Body of pancreas (tissue), 4 donors: ENCODE results near the gene SEMA6B. TPM values are rescaled to one million over a fixed set of nuclear protein-coding genes. Genes with fewer than 3 reads are reported as not detected.

Experiments used
- ATAC-seq: fragments of 150-250 bp; one replicate; pipeline ENCODE4 v1.9.1; 2016
- DNase-seq, 4 donors: peaks; one replicate each; pipeline ENCODE4 v3.0.0-alpha.2; 2019
- H3K27ac ChIP-seq, 4 donors: fragments of 200-600 bp; sonication (generic); 1 replicate in 3 of 4; 2 replicates in 1 of 4; pipeline versions ENCODE4 v1.5.1 to v1.6.1; 2016 to 2019; ENCODE audit warnings: mild to moderate bottlenecking in 1 of 4, mixed read lengths in 1 of 4, moderate library complexity in 1 of 4
- H3K27me3 ChIP-seq, 2 donors: fragments of 200-600 bp; sonication (generic); one replicate each; pipeline ENCODE4 v1.6.0; 2016; ENCODE audit warnings: mild to moderate bottlenecking in 1 of 2
- H3K36me3 ChIP-seq, 2 donors: fragments of 200-600 bp; sonication (generic); replicated peaks in 1 of 2; 2 replicates each; pipeline ENCODE4 v1.5.1; 2016; ENCODE audit warnings: low read depth in 2 of 2; ENCODE audit not compliant: insufficient read depth in 1 of 2
- H3K4me1 ChIP-seq: fragments of 200-600 bp; sonication (generic); one replicate; pipeline ENCODE4 v1.6.0; 2016
- H3K4me3 ChIP-seq, 2 donors: fragments of 200-600 bp; sonication (generic); 1 replicate in 1 of 2; 2 replicates in 1 of 2; pipeline ENCODE4 v1.5.1; 2016 to 2019
- H3K9me3 ChIP-seq, 3 donors: fragments of 200-600 bp; sonication (generic); 1 replicate in 2 of 3; 2 replicates in 1 of 3; pipeline ENCODE4 v1.5.1; 2016
- POLR2A ChIP-seq, 3 donors: fragments of 450-650 bp; IDR thresholded peaks; one replicate each; pipeline ENCODE4 v1.6.1; 2016; ENCODE audit warnings: antibody characterized with exemption in 3 of 3, mild to moderate bottlenecking in 2 of 3
- WGBS, 2 donors: methylation state at CpG; one replicate each; pipeline ENCODE4 v1.1.5; 2017; 5-methylcytosine and 5-hydroxymethylcytosine counted together
- intact Hi-C: fragments of 100-400 bp; cut with DNase I; formaldehyde crosslinking; loops from one replicate; pipeline ENCODE4 v1.15.1; 2023
- total RNA-seq, 2 donors: library from RNA; depleted of rRNA; stranded (reverse); fragments of >200 nt; gene quantifications; one replicate each; pipeline ENCODE4 v1.1.0, GENCODE V29; 2016
- TF ChIP-seq, protein P1 (sequence below), 7 experiments: fragments of 450-650 bp in 4 of 7; fragments of 200-600 bp in 3 of 7; sonication (generic) in 3 of 7; IDR thresholded peaks; one replicate each; pipeline ENCODE4 v1.5.1; 2016 to 2019; ENCODE audit warnings: antibody characterized with exemption in 7 of 7

Gene SEMA6B
- total RNA-seq, 2 donors from 2014 or later: 6.0 to 11.5 TPM

DNA sequence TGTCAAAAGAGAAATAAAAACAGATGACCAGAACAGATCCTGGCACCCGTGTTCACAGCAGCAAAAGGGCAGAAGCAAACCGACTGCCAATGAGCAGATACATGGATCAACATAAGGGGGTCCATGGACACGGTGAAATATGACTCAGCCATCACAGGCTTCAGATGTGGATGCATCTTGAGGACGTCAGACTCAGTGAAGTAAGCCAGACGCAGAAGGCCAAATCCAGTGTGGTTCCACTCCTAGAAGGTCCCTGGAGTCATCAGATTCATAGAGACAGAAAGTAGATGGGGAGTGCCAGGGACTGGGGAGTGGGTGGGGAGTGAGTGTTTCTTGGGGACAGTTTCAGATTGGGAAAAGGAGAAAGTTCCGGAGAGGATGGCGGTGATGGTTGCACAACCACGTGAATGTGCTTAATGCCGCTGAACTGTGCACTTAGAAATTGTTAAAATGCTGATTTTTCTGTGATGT lies 28.8 kb upstream of the SEMA6B start:
- H3K4me3 ChIP-seq: no peak overlapping the region
- H3K4me1 ChIP-seq: peaks cover 12% of the 10 kb centered on the region
- intact Hi-C loops: no loop called here
- WGBS, 2 donors: 66 to 70% methylated on average over 9 of the region's 9 CpGs
- no peaks in the 10 kb centered on the region for H3K36me3 ChIP-seq
- H3K27me3 ChIP-seq: peaks cover 0 to 16% of the 10 kb centered on the region in 2 donors
- no peak for TF ChIP-seq POLR2A (IDR thresholded peaks at IDR 0.05)
- TF ChIP-seq, protein P1, sequence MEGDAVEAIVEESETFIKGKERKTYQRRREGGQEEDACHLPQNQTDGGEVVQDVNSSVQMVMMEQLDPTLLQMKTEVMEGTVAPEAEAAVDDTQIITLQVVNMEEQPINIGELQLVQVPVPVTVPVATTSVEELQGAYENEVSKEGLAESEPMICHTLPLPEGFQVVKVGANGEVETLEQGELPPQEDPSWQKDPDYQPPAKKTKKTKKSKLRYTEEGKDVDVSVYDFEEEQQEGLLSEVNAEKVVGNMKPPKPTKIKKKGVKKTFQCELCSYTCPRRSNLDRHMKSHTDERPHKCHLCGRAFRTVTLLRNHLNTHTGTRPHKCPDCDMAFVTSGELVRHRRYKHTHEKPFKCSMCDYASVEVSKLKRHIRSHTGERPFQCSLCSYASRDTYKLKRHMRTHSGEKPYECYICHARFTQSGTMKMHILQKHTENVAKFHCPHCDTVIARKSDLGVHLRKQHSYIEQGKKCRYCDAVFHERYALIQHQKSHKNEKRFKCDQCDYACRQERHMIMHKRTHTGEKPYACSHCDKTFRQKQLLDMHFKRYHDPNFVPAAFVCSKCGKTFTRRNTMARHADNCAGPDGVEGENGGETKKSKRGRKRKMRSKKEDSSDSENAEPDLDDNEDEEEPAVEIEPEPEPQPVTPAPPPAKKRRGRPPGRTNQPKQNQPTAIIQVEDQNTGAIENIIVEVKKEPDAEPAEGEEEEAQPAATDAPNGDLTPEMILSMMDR (IDR thresholded peaks at IDR 0.05): no peak
- no peaks in the 10 kb centered on the region for H3K9me3 ChIP-seq
- DNase-seq (no peak), ATAC-seq (no peak)
- no peak overlapping the region for H3K27ac ChIP-seq

DNA sequence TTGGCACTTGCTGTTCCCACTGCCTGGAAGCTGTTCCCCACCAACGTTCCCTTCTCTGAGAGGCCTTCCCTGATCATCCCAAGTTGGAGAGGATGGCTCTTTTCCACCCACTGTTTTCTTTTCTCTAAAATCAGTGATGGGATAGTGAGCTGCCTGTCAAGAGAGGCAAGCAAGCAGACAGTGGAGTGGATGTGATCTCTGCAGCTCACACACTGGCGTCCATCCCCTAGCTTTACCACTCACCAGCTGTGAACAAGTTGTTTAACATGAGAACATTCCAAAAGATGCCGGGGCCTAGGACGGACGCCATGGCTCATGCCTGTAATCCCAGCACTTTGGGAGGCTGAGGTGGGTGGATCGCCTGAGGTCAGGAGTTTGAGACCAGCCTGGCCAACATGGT lies 28.0 kb upstream of the SEMA6B start:
- 67 to 76% methylated on average over 6 of the region's 6 CpGs for WGBS, 2 donors

DNA sequence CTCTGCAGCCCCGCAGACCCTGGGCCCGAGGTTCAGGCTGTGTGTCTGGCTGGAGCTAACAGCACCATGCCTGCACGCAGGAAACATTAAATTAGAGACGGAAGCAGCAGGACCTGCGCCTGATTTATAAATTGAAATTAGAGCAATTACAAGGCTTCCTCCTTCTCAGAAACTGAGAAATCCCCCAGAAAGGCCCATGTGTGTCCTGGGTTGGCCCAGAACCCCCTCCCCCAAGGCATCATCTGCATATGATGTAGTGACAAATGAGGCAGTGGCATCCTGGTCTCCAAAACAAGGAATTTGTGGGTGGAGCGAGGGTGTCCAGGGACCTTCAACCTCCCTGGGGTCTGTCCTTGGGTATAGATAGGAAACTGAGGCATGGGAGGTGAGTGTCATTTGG lies 27.2 kb upstream of the SEMA6B start:
- intact Hi-C loops: no loop called here
- peaks cover 0 to 16% of the 10 kb centered on the region in 2 donors for H3K27me3 ChIP-seq
- peaks cover 12% of the 10 kb centered on the region for H3K4me1 ChIP-seq
- ATAC-seq: no peak
- H3K9me3 ChIP-seq: no peaks in the 10 kb centered on the region
- no peak overlapping the region for H3K4me3 ChIP-seq
- no peaks in the 10 kb centered on the region for H3K36me3 ChIP-seq
- DNase-seq: no peak
- WGBS, 2 donors: 73 to 77% methylated on average over 5 to 6 of the region's 6 CpGs
- TF ChIP-seq, protein P1 (IDR thresholded peaks at IDR 0.05): no peak
- TF ChIP-seq POLR2A (IDR thresholded peaks at IDR 0.05): no peak
- H3K27ac ChIP-seq: no peak overlapping the region

More for the DNA sequence above, 28.0 kb upstream of the SEMA6B start:
- ATAC-seq (no peak), DNase-seq (no peak)
- no peak overlapping the region for H3K27ac ChIP-seq
- H3K27me3 ChIP-seq: peaks cover 0 to 16% of the 10 kb centered on the region in 2 donors
- intact Hi-C loops: no loop called here
- no peak overlapping the region for H3K4me3 ChIP-seq
- no peaks in the 10 kb centered on the region for H3K36me3 ChIP-seq
- peaks cover 12% of the 10 kb centered on the region for H3K4me1 ChIP-seq
- H3K9me3 ChIP-seq: no peaks in the 10 kb centered on the region
- no peak for TF ChIP-seq POLR2A (IDR thresholded peaks at IDR 0.05)
- TF ChIP-seq, protein P1 (IDR thresholded peaks at IDR 0.05): no peak

DNA sequence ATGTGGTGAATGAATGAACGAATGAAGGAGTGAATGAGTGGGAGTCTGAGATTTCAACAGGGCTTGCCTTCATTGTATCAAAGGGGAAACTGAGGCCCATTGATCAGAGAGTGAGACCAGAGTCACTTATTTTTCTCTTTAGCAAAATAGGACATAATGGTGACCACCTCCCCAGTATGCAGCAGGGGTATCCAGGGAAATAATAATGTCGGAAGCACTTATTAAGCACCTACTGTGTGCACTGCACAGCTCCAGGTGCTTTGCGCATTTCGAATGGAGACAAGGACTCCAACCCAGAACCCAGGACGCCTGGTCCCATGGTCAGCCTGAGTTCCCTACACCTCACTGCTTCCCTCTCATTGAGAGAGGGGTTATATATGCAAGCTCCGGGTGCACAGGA lies 26.8 kb upstream of the SEMA6B start:
- Histone ChIP-seq H3K27ac (no peak overlapping the region), H3K9me3 (no peaks in the 10 kb centered on the region), H3K4me3 (no peak overlapping the region), H3K4me1 (peaks cover 12% of the 10 kb centered on the region), H3K36me3 (no peaks in the 10 kb centered on the region), H3K27me3 (peaks cover 0 to 16% of the 10 kb centered on the region in 2 donors)
- ATAC-seq: no peak
- 29 to 42% methylated on average over 6 of the region's 6 CpGs for WGBS, 2 donors
- no peak for DNase-seq
- intact Hi-C loops: no loop called here
- no peak for TF ChIP-seq POLR2A (IDR thresholded peaks at IDR 0.05)
- TF ChIP-seq, protein P1 (IDR thresholded peaks at IDR 0.05): no peak

DNA sequence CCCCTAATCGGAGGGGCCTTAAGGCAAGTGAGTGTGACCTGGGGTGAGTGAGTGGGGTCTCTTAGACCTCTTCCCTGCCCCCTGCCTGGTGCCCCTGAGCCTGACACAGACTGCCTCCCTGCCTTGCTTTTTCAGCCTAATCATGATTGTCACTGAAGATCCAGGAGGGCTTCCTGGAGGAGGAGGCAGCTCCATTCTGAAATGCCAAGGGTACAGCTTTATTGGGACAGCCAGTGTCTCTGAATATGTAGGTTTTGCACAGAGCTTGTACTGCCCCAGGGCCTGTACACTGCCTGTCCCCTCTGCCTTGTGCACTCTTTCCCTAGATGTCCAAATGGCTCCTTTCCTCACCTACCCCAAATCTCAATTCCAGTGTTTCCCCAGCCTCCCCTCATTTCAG lies 26.1 kb upstream of the SEMA6B start:
- H3K27ac ChIP-seq: no peak overlapping the region
- no peak for ATAC-seq
- peaks cover 0 to 16% of the 10 kb centered on the region in 2 donors for H3K27me3 ChIP-seq
- 70 to 86% methylated on average over 1 of the region's 1 CpG for WGBS, 2 donors
- TF ChIP-seq, protein P1 (IDR thresholded peaks at IDR 0.05): no peak
- no peak for TF ChIP-seq POLR2A (IDR thresholded peaks at IDR 0.05)
- H3K9me3 ChIP-seq: no peaks in the 10 kb centered on the region
- intact Hi-C loops: no loop called here
- H3K4me1 ChIP-seq: peaks cover 16% of the 10 kb centered on the region
- H3K4me3 ChIP-seq: no peak overlapping the region
- no peak for DNase-seq
- H3K36me3 ChIP-seq: no peaks in the 10 kb centered on the region
